Measurements from ENCODE around the gene COL9A3.

Gene COL9A3

DNA sequence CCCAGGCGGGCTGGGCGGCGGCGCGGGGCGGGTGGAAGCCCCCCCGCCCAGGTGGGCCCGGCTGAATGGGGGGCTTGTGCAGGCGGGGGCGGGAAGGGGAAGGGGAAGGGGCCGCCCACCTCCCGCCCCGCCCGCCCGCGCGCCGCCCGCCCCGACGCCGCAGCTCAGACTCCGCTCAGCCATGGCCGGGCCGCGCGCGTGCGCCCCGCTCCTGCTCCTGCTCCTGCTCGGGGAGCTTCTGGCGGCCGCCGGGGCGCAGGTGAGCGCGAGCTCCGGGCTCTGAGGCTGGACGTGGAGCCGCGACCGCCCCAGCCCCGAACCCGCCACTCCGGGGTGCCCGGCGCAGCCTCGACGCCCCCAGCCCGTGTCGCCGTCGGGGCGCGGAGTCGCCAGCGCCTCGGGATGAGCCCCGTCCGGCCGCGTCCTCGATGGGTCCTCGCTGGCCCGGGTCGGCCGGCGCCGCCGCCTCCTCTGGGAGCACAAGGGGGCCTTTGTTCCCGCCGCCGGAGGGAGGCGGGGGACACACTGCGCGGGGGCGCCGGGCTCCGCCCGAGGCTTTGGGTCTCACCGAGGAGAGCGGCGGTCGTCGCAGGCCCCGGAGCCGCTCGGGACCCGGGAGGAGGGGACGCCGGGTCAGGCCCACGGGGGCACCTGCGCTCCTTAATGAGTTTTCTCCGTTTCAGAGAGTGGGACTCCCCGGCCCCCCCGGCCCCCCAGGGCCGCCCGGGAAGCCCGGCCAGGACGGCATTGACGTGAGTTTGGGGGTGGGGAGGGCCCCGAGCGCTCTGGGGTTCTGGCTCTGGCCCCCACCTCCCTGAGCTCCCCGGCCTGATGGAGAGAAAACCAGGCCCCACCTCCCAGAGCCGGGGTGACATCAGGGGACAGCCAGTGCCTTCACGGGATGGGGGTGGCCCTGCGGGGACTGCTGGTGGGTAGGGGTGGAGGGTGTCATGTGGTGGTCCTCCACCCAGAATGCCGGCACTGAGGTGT lies at the start of gene COL9A3:
TSS of gene COL9A3 (plus strand) at position 167 of the 990 bp plus-strand sequence. CDS start at position 182, 15 bp downstream.
- no peak for DNase-seq

DNA sequence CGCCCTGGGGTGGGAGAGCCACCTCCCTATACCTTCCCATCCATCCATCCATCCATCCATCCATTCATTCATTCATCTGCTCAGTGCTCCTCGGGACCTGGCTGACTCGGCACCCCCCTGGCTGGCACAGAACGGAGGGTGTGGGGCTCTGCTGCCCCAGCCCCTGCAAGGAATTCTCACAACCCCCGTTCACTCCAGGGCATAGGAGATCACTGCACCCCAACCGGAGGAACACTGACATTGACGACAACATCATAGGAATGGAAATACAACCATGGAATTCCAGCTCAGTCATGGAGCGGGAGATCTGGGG lies 48.7 kb upstream of the COL9A3 start:
- DNase-seq, result no peak

DNA sequence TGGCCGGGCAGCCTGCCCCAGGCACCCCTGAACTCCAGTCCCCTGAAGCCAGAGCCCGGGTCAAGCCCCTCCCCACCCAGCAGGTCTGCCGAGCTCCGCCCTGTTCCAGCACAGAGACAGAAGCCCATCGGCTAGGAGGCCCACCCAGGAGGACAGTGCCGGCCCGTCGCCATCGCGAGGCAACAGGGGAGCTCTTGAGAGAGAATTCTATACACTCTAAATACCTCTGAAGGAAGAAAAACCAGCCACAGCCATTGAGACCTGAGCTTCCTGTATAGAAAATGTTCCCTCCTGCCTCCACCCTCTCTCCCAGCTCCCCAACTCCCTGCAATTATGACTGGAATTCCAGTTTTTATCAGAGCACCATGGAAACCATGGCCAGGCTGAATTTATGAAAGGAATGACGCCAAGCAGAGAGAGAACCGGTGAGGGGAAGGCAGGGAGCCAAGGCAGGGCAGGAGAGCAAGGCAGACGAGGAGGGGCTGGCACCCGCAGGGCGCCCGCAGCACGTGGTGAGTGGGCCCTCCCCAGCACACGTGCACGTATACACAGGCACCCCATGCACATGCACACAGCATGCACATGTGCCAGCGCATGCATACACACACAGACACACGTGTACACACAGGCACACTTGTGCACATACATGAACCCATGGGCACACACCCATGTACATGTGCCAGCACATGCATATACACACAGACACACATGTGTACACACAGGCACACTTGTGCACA lies 48.1 kb upstream of the COL9A3 start:
- DNase-seq, result no peak

DNA sequence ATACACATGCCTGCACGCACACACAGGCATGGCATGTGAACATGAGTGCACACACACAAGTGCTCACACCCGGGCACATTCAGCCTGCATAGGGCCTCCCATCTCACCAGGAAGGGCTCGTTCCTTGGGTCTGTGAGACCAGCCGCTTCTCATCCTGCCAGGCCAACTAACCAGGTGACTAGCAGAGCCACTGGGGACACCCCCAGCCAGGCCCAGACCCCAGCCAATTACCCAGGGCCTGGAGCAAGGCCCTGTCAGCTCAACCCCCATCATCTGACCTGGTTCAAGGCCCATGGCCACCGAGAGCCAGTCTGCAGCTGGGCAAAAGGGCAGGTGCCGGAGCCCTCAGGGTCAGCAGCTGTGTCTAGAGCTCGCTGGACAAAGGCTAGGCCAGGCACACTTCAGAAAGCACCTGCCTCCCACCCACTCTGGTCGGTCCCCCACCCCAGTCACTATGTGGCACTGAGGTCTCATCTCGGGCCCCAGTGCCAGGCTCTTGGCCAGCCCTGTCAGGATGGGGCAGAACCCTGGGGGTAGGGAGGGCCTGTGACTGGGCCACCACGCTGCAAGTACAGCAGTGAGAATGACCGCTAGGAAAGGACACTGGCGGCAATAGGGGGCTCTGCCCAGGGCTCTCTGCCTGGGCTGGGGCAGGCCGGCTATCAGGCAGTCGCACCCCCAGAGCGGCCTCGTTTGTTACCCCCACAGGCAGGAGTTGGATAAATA lies 47.3 kb upstream of the COL9A3 start:
- DNase-seq, result no peak

DNA sequence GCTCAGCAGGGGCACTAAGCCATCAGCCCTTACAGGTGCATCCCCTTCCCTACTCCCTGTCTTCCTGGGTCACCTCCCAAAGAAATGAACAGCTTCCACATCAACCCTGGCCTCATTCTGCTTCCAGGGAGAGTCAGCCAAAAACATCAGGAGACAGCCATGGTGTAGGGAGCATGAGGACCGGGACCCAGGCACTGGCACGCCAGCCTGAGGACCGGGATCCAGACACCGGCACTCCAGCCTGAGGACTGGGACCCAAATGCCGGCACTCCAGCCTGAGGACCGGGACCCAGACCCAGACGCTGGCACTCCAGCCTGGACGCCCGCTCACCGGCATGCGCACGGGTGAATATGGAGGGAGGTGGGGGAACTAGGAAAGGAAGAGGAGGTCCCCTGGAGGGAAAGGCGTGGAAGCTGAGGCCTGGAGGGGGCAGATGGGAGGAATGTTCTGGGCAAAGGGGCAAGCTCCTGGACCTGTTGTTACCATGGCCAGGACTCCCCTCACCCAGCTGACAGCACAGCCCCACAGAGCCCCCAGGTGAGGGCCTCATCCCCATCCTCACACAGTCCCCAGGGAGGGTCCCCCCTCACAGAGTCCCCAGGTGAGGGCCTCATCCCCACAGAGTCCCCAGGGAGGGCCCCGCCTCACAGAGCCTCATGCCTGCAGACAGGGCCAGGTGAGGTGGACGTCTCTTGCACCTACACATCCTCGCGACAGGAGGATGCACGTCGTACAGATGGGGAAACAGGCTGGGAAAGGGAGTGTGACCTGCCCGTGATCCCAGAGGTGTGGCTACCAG lies 46.5 kb upstream of the COL9A3 start:
- DNase-seq, result no peak

DNA sequence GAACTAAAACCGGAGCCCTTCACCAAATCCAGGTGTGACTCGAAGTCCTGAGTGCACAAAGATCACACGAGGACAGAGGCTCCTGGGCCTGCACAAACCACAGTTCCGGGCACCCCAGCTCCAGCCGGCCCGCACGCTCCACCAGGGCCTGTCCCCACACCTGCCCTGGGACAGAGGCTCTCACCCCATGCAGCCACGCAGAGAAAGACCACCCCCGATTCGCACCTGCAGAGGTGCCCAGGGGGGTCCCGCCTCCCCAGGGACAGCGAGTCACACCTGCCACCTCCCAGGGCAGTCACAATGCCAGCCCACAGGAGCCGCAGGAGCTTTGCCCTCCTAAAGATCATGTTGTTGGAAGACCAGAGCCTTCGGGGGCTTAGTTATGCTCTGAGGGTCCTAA lies 45.9 kb upstream of the COL9A3 start:
- no peak for DNase-seq

DNA sequence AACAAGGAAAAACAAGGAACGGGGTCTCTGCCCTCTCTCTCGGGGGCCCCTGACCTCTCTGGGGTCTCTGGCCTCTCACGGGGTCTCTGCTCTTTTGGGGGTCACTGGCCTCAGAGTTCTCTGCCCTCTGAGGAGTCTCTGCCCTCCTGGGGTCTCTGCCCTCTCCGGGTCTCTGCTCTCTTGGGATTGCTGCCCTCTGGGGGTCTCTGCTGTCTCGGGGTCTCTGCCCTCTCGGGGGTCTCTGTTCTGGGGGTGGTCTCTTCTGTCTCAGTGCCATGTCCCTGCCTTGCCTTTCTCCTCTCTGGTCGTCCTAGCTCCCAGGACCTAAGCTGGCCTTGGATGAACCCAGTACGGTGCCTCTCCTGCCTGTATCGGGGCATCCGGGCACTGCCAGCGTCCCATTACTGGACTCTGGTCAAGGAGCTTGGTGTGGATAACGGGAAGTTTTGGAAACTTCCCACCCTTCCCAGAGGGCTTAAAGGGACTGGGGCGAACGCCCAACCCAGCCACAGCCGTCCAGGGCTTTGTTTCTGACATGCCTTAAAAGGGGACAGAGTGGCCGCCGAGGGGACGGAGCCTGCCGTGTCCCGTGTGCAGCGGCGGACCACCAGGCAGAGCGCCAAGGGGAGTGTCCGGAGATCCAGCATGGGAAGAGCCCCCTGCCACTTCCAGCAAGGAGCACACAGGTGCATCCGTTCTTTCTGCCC lies 45.3 kb upstream of the COL9A3 start:
- DNase-seq, result no peak

DNA sequence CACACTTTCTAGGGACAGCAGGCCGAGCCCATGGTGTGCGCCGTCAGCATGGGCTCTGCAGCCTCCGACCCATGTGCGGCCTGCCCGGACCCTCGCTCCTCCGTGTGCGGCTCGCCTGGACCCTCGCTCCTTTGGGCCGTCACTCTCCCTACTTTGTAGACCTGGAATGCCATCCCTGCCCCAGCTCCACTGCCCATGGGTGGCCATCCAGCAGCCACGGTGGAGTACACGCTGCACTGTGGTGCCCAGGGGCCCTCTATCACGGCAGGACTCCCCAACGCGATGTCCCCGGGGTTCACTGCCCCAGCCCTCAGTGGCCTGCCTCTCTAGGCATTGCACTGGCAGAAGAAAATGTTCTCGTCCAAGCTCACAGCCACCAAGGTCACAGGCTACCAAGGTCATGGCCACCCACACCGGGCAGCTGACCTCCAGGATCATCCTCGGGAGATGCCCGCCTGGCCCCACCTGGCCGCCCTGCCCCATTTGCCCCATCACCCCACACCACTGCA lies 44.7 kb upstream of the COL9A3 start:
- DNase-seq, result no peak

DNA sequence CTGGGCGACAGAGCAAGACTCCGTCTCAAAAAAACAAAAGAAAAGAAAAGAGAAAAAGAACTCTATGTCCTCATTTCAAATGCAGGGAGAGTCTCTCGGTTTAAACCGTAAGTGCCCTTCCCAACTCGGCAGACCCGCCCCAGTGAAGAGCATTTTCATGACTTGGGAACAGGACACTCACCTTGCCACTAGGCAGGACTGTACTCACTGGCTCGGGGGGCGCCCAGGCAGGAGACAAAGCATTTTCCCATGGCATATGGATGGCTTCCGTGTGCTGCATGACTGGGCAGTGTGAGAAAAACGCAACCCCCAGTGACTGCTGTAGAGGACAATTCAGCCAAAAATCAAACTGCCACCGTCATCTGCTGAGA lies 44.2 kb upstream of the COL9A3 start:
- no peak for DNase-seq

DNA sequence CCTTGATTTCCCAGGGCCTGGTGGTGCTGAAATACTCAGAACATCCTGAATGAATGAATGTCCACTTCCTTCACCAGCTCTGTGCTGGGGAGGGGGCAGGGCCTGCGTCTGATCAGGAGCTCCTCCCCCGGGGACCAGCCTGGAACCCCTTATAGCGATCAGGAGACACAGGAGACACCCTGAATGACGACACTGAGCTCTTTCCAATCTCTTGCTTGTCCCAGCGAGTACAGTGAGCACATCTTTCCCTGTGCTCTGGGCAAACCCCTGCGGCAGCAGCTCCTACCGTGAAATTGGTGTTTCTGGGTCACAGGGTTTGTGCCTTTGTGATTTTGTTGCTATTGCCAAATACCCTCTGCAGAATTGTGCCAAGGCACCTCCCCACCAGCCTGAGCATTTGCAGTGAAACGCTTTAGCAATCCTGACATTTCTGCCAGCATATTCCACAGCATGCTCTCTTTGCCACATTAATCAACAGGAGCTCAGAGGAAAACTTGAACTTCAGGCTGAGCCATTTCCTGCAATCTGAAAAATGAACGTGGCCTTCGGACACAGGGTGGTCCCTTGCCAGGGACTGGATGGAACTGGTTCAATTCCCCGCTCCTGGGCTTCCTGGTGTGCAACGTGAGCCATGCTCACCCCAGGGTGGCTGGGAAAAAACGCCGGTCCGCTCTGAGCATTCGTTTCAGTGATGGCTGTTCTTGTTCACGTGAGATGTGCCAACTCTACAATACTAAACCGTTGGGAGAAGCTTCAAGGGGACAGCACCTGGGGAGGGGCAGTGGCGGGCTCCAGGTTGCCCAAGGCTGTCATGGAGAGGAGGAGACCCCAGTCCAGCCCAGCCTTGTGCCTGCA lies 43.6 kb upstream of the COL9A3 start:
- no peak for DNase-seq

DNA sequence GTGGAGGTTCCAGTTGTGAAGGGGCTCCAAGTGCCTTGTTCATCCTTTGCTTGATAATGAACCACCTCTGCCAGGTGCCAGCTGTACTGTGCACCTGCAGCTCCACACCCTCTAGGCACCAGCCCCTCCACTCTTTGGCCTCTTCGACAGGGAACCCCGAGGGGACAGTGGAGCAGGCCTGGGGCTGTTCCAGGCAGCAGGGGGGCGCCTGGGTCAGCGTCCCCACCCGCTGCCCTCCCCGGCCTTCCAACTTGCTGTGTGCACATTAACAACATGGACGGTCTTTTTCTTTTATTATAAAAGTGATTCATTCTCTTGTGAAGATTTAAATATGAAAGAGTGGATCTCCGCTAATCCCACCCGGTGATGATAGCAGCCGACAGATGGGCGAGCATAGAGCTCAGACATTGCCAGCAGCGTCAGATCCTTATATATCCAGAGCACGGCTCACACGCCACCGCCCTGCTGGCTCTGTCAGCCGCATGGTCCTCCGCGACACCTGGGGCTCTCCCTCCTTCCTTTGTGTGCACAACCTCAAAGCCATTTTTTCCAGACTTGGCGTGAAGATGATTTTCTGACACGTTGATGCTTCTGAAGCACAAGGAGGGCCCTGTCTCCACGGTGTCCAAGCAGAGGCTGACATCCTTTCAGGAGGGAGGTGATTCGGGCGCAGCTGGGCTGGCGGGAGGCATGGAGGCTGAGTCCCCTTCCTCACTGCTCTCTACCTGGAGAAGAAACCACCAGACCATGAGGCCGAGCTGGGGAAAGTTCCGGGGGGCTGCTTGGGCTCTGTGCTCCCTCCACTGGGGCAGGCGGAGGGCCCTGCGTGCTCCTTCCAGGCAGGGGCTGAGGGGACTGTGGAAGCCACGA lies 42.8 kb upstream of the COL9A3 start:
- no peak for DNase-seq

DNA sequence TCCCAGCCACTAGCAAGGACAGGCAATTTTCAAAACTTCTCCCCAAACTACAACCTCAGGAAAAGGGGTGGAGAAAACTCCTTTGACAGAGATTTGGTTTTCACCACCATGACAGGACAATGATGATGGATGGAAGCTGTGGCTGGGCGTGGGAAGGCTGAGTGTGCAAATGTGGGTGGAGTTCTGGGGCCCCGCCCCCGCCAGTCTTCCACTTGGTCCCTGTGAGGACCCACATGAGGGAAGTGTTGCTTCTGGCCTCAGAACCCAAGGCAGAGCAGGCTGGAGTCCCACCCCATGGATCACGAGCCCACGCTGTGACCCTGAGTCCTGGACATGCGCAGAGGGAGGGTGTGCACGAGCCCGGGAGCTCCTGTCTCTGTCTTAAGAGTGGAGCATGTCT lies 42.1 kb upstream of the COL9A3 start:
- DNase-seq, result no peak

DNA sequence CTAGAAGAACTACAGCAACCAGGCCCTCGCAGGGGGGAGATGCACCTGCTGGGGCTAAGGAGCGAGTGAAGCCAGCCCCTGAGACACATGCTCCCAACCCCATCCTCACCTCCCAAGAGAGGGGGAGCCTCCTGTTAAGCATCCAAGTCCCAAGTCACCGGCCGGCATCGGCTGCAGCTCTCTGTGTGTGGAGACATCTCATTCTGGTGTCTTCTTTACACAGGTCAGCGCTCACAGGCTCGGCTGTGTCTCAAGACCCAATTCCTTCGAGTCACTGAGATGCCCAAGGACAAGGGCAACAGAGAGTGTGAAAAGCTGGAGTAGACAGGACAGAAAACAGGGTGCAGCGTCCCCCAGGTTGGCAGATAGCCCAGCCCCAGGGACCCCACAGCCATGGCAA lies 41.6 kb upstream of the COL9A3 start:
- no peak for DNase-seq

DNA sequence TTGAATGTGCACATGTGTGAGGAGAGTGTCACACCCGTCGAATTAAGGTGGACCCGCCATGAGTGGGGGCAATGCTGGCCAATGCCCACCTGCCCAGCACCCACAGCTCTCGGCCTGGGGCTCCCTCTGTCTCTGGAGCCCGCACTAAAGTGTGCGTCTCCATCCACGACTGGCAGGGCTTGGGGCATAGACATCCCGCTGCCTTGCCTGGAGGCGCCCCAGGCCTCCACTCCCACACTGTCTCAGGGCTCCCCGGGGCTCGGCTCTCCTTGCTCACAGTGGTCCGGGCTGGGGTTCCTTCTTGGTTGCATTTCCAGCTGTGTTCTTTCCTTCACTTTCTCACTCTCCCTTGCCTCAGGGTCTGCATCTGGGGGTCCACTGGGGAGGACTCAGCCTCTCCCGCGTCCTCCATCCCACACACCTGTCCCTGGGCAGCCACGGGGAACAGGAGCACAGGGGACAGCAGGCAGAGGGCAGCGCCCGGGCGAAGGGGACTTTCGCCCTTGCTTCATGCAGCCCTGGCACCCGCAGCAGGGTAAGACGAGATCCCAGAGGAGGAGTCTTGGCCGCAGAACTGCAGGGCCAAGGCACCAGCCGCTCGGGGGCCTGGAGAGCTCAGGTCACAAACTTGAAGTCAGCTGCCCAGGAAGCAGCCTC lies 40.7 kb upstream of the COL9A3 start:
- DNase-seq, result no peak

DNA sequence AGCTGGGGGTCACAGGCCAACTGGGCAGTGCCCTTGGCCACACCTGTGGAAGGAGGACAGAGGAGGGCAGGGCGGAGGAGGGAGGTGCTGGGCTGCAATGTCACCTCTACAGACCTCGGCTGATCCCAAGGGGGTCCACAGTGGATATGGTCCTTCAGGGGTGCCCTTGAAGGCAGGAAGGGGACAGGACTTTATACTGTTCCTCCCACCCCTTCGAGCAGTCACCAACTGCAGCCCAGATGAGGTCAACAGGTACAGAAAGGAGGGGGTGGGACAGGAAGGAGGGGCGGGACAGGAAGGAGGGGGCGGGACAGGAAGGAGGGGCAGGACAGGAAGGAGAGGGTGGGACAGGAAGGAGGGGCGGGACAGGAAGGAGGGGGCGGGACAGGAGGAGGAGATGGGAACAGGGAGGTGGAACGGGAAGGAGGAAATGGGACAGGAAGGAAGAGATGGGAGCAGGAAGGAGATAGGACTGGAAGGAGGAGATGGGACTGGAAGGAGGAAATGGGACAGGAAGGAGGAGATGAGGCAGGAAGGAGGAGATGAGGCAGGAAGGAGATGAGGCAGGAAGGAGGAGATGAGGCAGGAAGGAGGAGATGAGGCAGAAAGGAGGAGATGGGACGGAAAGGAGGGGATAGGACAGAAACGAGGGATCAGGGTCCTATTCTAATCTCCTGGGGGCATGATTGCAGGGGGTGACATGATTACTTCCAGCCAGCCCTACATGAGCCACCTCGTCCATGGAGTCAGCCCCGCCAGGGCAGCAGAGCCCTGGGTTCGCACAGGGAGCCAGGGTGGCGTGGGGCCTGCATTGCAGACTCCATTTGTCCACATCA lies 39.9 kb upstream of the COL9A3 start:
- DNase-seq, result no peak

DNA sequence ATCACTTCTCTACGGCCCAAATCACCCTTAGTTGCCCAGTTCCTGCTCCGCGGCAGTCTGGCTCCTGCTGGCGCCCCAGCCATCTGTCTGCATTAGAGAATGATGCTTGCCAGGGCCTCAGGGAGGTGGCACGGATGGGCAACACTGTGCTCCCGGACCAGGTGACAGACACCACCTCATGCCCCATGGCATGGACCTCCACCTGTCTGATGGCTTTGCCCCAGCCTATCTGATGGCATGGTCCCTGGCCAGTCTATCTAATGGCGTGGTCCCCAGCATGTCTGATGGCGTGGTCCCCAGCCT lies 39.4 kb upstream of the COL9A3 start:
- no peak for DNase-seq

DNA sequence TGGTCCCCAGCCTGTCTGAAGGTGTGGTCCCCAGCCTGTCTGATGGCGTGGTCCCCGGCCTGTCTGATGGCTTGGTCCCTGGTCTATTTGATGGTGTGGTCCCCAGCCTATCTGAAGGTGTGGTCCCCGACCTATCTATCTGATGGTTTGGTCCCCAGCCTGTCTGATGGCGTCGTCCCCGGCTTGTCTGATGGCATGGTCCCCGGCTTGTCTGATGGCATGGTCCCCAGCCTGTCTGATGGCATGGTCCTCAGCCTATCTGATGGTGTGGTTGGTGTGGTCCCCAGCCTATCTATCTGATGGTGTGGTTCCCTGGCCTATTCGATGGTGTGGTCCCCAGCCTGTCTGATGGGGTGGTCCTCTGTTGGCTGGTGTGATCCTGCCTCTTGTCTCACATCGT lies 38.8 kb upstream of the COL9A3 start:
- no peak for DNase-seq

DNA sequence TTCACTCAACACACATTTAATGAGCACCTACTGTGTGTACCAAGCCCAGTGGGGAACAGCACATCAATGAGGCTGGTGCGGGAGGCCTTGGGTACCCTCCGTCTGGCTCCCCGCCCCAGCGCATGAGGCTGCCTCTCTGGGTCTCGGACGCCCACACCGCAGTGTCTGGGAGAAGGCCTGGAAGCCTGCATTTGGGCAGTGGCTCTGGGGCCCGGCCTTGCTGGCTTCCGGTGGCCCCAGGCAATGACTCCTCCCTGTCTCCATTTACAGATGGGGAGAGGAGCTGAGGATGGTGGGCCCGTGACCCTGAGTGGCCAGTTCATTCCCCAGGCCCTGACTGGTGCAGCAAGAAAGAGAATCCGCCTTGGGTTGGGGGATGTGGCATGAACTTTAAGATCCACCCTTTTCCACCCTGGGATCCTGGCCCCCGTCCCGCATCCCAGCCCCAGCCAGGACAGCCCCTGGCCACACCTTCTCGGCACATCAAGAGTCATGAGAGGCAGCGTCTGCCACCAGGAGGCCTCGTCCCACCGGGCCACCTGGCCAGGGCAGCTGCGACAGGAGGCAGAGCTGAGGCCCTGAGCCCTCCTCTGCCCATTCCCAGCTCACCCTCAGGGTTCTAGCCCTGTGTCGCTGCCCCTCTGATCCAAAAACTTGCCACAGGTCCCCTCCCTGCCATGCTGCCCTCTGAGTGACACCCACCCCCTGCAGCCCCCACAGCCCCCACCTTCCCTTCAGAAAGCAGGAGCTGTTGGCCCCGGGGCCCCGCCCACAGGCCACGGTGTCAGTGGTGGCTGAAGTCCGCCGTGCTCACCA lies 38.0 kb upstream of the COL9A3 start:
- no peak for DNase-seq
